Stimulated activated CD4-positive, alpha-beta T cell treated with anti-CD3 and anti-CD28 coated beads, Interleukin-12 subunit alpha, Interleukin-12 subunit beta, amount 100 ng/mL, for 24 hours (primary cell): ENCODE measurements around the gene CABLES1.

Experiments
- DNase-seq, 2 experiments: peaks; one replicate each; pipeline ENCODE4 v3.0.0-alpha.2; 2020; ENCODE audit warnings: low read depth in 2 of 2

Gene CABLES1

GRCh38 chr18:23213200-23213599, 77.9 kb downstream of the CABLES1 start:
- DNase-seq: no peak

DNA sequence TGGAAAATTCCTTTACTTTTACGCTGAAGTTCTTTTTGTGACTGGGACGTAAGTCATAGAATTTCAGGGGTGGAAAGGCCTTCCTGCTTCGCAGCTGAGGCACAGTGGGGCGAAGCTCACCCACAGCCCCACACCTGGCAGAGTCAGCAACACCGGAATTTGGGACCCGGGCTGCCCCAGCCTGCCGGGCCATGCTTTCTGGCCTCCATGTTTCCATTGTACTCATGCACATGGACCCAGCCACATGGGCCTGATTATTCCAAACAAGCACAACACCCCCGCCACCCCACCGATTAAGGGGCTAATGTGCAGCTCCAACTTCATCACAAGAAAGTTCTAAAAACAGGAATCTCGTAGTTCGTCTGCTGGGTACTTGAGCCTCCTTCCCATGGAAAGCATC, 82.5 kb downstream of the CABLES1 start:
- DNase-seq: no peak

DNA sequence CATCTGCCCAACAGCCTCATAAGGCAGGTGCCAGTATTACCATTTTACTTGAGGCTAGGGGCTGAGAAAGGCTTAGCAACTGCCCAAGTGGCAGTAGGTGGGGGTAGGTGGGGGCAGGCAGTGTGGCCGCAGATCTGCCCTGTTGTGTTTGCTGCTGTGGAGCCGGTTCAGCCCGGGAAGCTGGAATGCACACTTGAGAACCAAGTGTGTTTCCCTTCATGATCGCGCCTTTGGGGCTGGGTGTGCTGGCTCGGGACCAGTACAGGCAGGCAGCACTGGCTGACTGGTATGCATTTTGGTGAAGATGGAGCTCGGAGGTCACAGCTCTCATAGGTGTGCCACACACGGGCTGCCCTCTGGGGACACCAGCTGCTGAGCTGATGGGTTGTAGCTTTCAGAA, 85.1 kb downstream of the CABLES1 start:
- no peak for DNase-seq

DNA sequence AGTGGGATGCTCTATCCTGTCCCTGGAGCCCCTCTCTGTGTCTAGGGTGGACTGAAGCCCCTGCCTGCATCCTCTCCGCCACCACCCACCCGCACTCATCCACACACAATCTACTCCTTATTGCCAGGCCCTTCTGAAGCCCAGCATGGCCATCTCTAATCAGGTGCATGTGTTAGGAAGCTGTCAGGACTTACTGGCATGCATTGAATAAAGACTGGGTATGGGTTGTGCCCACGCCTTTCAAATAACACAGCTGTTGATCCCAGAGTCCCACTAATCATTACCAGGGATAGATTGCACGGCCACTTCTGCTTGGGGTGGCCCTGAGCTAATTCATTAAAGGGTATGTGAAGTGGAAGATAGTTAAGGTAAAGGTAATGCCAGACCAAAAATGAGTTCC, 88.4 kb downstream of the CABLES1 start:
- DNase-seq: no peak

- no peak for DNase-seq
Observed at GRCh38 chr18:23225503-23225902, 90.2 kb downstream of the CABLES1 start.

- DNase-seq: no peak
Observed at GRCh38 chr18:23226391-23226790, 91.1 kb downstream of the CABLES1 start.

- no peak for DNase-seq
Observed at GRCh38 chr18:23226930-23227725, 91.8 kb downstream of the CABLES1 start.

- no peak for DNase-seq
Observed at GRCh38 chr18:23227726-23228070, 92.4 kb downstream of the CABLES1 start.

GRCh38 chr18:23228102-23229061, 93.1 kb downstream of the CABLES1 start:
- DNase-seq: no peak

DNA sequence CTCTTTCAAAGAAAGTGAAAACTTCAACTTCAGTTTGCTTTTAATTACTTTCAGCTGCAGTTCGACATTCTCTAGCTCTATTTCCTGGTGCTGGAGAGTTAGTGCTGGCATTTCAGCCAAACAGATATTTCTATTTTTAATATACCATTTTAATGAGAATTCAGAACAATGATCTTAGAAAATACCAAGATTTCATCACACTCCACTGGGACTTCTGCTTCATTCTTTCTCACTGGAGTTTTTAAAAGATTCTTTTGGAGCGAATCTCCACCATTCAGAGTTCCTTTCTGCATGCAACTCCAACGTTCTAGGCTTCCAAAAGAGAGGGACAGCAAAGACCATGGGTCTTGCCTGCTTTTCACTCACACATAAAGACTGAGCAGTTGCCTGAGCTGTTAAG, 94.2 kb downstream of the CABLES1 start:
- no peak for DNase-seq

- DNase-seq: no peak
Observed at GRCh38 chr18:23230686-23231085, 95.4 kb downstream of the CABLES1 start.

GRCh38 chr18:23231340-23232021, 96.2 kb downstream of the CABLES1 start:
- DNase-seq: peak; percentile 49 to 56

- DNase-seq: no peak
Observed at GRCh38 chr18:23232331-23232730, 97.0 kb downstream of the CABLES1 start.

- DNase-seq: no peak
Observed at GRCh38 chr18:23234619-23235018, 99.3 kb downstream of the CABLES1 start.

DNA sequence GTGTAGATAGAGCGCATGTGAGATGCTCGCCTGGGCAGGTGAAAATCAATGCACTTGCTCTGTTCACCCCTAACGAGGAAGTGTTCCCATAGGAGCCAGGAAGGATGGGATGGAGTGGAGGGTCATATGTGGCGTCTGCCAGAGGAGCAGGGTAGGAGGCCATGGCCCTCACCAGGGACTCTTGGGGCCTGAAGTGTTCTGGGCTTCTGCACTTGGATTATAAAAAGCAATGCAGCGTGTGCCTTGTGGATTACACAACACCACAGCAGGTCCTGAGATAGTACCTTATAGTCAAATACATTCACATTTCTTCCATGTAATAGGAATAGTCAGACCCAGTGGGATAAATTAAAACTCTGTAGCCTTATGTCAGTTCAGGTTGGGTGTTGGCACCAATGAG, 100.1 kb downstream of the CABLES1 start:
- no peak for DNase-seq

GRCh38 chr18:23235860-23236259, 100.6 kb downstream of the CABLES1 start:
- DNase-seq: no peak

- DNase-seq: no peak
Observed at GRCh38 chr18:23236876-23237468, 101.7 kb downstream of the CABLES1 start.

- DNase-seq: peak; percentile 10 to 41
Observed at GRCh38 chr18:23237524-23238151, 102.4 kb downstream of the CABLES1 start.

DNA sequence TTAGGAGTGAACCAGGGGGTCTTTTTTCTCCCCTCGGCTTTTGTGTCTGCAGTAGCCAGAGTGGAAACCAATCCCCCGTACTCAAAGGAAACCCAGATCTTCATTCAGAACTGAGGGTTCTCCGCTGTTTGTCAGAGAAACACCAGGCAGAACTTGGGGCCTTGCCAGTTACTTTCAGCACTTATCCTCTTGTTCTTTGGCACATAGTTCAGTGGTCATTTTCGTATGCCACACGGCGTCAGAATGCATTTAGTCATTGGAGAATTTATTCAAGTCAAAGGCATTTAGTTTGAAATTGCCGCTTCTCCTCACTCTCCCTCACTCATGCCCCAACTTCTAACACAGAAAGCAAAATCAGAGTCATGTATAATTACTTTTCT, 102.9 kb downstream of the CABLES1 start:
- DNase-seq: no peak

GRCh38 chr18:23238651-23239349, 103.5 kb downstream of the CABLES1 start:
- no peak for DNase-seq

DNA sequence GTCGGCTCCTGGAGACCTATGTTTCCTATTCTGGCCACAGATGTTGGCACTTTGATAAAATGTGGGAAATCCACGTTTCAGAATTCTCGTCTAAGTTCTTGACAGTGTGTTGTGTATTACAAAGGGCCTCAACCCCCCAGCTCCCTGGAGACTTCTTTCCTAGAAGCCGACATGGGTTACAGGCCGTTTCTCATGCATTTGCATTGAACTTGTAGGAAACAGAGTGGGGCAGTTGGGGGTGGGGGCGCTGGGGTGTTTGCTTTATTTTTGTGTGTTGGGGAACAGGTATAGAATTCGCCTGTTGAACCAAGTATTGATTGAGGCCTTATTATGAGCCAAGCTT, 104.0 kb downstream of the CABLES1 start:
- DNase-seq: no peak
